ENCODE data around the gene MNS1.
"Not testable (repeated sequence)": the region's sequence is repeated elsewhere in the genome, so short reads cannot be mapped to it uniquely, and the experiment has no call there.

The MNS1 gene

DNA sequence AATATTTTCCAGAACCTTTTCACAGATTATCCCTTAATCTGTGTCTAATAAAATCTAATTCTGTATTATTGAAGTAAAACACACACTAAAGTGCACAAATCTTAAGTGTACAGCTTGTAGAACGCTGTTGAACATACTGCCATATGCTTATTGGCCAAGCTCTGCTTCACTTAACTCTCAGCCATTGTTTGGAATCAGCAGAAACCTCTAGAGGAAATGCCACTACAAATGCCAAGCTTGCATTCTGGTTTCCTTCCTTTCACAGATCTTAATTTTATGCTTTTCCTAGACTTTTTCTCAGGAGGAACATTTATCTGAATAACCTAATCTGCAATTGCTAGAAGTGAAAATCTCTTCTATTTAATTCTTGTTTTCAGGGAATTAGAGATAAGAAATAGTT is 10.1 kb downstream of the MNS1 start:
- no peak for DNase-seq (ENCODE audit: low spot score)

DNA sequence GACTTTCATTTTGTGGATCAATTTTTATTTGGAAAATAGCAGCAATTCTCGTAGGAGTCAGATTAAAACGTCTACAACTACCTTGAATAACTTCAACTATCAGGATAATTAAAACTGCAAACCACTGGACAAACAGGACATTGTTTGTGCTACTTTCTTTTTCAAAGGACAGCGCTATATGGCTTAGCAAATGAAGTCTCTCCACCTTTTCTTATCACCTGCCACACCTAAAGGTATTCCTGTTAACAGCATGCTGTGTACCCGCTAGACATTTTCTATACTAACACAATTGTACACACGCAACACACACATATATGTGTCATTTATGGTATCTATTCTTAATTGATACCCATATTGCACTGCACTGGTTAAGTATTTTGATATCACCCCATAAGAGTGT is 19.2 kb downstream of the MNS1 start:
- DNase-seq (ENCODE audit: low spot score): no peak

DNA sequence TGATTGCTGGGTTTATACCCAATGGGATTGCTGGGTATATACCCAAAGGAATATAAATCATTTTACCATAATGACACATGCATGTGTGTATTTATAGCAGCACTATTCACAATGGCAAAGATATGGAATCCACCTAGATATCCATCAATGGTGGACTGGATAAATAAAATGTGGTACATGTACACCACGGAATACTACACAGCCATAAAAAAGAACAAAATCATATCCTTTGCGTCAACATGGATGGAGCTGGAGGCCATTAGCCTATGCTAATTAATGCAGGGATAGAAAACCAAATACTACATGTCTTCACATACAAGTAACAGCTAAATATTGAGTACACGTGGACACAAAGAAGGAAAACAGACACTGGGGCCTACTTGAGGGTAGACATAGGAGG is 22.6 kb downstream of the MNS1 start:
- no peak for DNase-seq (ENCODE audit: low spot score)

DNA sequence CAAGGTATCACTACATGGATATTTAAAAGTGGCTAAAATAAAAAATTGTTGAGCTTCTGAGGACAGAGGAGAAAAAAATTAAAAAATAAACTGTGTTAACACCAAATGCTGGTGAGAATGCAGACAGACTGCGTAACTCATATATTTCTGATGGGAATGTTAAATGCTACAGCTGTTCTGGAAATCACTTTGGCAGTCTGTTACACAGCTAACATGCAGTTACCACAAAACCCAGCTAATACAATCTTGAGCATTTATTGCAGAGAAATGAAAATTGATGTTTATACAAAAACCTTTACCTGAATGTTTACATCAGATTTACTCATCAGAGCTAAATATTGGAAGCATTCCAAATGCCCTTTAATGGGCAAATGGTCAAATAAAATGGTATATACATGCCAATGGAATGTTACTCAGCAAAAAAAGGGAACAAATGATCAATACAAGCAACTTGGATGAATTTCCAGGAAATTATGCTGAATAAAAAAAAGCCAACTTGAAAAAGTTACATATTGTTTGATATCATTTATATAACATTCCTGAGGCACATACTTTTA is 24.6 kb downstream of the MNS1 start:
- DNase-seq (ENCODE audit: low spot score): no peak

DNA sequence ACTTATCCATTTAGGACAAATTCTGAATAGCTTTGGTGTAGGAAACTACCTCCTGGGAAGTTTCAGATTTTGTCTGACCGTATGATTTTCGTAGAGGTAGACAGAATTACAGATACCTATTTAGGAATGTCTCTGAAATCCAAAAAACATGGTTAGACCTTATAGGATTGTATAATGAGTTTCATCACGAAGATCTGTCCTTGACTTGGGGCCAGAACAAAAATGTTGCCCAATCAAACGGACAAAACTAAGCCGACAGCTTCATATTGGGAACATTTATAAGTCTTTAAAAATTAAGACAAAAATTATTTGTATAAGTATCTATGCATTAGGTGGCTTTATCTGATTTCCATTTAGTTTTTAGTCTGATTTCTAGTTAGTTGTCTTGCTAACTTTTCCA is 32.6 kb downstream of the MNS1 start:
- no peak for DNase-seq (ENCODE audit: low spot score)

DNA sequence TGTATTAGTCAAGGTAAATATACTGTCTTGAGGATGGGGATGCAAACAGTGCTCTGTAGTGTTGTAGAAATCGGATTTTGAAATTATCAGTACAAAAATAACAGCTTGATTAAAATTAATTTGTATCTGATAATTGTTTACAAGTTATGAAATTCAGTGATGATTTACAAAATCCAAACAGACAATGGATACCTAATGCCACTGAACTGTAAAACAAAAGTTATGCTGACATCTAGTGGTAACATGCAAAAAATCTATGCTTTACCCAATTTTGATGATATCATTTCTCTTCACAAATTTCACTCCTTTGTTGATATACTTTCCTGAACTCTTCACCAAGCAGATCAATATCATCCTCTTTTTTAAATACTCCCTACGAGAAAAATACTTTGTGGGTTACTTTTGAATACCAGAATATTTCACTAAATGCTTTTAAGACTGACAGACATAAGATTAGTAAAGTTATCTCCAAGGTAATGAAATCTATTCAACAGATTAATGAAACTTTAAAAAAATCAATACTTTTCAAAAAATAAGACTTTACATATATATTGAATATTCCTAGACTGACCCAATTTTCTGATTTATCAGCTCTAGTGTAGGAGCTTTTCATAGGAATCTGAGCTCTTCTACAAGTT is 36.0 kb downstream of the MNS1 start:
- peak; percentile 40 for DNase-seq (ENCODE audit: low spot score)

DNA sequence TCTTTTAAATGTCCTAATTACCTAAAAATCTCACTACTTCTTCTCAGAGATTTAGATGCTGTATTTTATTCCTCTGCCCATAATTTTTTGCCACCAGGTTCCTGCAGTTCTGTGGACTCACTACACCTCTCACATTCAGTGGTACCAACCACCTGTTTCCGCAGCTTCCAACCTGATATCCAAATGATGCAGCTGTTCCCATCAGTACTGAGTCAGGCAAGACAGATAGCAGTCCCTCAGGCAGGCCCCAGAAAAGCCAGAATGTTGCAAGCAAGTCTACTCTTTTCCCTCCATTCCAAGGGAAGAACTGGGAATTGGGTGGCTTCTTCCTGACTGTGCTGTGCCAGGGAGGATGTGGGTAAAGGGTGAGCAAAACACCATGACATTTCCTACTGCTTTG is 39.0 kb downstream of the MNS1 start:
- DNase-seq (ENCODE audit: low spot score): no peak

DNA sequence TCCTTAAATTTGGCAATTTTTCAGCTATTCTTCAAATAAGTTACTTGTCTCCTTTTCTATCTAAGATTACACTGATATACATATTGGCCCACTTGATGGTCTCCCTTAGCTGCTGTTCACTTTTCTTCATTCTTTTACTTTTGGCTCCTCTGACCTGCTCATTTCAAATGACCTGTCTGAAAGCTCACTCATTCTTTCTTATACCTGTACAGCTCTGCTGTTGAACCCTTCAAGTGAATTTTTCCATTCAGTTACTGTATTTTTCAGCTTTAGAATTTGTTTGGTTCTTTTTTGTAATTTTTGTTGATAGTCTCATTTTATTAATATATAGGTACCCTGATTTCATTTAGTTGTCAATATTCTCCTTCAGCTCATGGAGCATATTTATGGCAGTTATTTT is 39.7 kb downstream of the MNS1 start:
- DNase-seq (ENCODE audit: low spot score): no peak

DNA sequence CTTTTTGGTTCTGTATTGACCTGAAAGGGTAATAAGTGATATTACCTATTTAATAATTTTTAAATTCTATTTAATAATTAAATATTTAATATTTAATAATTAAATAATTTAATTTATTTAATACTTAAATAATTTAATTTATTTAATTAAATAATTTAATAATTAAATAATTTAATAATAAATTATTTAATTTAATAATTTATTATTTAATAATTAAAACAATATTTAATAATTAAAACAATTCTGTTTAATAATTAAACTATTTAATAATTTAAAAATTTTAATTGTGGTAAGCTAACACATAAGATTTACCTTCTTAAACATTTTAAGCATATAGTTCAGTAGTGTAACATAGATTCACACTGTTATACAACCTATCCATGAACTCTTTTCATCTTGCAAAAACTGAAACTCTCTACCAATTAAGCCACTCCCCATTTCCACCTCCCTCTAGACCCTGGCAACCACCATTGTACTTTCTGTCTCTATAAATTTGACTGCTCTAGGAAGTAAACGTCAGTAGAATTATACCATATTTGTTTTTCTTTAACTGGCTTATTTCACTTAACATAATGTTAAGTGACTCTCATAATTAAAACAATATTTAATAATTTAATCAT is 51.7 kb downstream of the MNS1 start:
- not testable (repeated sequence) for DNase-seq (ENCODE audit: low spot score)

DNA sequence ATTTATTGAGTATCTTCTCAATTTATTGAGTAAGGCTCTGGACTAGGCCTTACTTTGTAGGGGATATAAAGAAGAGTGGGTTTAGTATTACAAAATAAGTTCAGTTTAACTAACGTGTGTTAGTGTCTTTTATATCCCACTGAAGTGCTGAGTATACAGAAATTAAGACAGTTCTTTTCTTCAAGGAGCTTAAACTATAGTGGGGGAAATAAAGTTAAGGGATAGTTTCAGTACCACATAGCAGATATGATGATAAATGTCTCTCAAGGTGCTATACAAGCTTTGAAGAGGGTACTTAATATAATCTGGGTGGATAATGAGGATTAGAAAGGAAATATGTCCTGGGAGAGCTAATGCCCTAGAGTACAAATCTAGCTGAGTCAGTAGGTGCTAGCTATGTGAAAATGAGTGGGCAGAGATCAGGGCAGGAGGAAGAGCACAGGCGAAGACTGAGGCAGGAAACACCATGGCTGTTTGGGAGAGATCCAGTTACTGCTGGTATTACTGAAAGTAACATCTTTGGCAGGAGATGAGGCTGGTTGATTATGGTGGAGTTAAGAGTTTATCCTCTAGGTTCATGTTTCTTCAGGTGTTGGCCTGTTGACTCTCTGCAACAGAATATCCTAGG is 53.7 kb downstream of the MNS1 start:
- DNase-seq (ENCODE audit: low spot score): no peak

DNA sequence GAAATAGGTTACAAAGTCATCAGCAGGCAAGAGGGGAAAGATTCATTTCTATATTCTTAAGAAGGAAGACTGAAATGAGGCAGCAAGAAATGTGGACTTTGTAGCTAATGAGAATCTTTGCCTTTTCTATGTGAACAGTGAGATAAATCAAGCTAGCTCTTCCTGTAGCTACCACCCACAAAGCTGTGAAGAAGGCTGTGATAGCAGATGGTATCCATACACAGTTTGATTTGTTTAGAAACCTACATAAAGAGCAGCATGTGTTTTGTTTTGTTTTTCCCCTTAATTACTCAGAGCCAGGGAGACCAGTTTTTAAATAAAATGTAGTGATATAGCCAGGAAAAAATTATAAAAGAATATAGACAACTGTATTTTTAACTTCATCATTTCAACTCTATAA is 54.2 kb downstream of the MNS1 start:
- DNase-seq (ENCODE audit: low spot score): no peak

DNA sequence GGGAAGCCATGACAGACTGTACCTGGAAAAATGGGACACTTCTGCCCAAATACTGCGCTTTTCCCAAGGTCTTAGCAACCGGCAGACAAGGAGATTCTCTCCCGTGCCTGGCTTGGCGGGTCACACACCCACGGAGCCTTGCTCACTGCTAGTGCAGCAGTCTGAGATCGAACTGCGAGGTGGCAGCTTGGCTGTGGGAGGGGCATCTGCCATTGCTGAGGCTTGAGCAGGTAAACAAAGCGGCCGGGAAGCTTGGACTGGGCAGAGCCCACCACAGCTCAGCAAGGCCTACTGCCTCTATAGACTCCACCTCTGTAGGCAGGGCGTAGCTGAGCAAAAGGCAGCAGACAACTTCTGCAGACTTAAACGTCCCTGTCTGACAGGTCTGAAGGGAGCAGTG is 65.7 kb downstream of the MNS1 start:
- not testable (repeated sequence) for DNase-seq (ENCODE audit: low spot score)

DNA sequence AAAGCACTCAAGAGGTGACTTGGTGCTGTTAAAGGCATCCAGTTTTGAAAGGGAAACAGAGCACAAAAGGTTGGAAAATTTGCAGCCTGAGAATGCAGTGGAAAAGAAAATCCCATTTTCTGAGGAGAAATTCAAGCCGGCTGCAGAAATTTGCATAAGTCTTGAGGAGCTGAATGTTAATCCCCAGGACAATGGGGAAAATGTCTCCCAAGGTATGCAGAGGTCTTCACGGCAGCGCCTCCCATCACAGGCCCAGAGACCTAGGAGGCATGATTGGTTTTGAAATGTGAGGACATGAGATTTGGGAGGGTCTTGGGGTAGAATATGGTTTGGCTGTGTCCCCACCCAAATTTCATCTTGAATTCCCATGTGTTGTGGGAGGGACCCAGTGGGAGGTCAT is 67.6 kb downstream of the MNS1 start:
- DNase-seq (ENCODE audit: low spot score): not testable (repeated sequence)

DNA sequence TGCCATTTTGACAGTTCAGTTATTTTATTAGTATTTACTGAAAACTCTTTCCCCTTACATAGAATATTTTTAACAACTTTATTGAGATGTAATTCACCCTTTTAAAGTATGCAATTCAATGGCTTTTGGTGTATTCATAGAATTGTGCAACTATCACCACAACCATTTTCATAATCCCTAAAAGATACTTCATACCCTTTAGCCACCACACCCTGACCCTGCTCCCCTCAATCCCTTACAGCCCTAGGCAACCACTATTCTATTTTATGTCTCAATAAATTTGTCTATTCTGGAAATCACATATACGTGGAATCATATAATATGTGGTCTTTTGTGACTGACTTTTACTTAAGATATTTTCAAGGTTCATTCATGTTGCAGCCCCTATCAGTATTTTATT is 70.0 kb downstream of the MNS1 start:
- DNase-seq (ENCODE audit: low spot score): no peak

DNA sequence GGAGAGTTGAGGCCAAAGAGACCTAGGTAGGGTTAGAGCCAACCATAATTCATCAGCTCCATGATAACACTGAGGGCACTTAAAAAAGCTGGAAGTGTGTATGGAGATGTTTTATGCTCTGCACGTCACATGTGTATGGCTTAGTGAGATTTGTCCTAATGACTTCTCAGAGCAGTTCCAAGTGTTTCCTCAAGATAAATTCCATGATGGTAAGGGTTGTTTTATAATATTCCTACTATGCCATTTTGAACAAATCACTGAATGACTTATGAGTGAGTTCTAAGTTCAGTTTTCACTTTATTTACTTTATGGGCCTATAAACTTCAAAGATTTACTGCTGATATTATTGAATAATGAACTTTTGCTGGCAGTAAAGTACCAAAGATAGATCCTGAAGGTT is 71.7 kb downstream of the MNS1 start:
- no peak for DNase-seq (ENCODE audit: low spot score)

DNA sequence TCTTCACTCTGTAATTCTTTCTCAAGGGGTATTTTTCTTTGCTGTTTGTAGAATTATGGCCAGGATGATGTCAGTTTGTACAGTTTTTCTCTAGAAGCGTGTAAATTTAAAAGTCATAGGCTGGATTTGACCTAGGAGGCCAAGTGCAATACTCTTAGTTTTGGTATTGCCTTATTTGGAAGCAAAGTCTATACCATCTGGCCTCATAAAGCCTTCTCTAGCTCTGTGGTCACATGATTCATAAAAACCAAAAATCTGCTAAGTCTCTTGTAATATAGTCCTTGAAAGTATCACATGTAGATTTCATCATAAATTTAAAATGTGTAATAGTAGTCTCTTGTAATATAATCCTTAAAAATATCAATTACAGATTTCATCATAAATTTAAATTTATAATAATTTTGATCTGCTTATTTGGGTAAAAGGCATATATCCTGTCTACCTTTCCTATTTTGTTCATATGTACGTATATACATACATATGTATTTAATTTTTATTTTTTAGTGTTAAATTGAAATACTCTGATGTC is 74.1 kb downstream of the MNS1 start:
- DNase-seq (ENCODE audit: low spot score): no peak

DNA sequence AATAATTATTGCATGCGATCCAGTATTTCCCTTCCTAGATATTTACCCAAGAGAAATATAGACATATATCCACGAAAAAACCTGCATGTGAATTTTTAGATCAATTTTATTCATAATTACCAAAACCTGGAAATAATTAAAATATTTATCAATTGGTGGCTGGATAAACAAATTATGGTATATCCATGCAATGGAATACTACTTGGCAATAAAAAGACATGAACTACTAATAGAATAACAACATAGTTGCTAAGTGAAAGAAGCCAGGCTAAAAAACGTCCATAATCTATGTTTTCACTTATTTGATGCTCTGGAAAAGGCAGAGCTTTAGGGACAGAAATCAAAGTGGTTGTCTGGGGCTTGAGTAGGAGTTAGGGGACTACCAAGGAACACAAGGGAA is 79.0 kb downstream of the MNS1 start:
- DNase-seq (ENCODE audit: low spot score): no peak

DNA sequence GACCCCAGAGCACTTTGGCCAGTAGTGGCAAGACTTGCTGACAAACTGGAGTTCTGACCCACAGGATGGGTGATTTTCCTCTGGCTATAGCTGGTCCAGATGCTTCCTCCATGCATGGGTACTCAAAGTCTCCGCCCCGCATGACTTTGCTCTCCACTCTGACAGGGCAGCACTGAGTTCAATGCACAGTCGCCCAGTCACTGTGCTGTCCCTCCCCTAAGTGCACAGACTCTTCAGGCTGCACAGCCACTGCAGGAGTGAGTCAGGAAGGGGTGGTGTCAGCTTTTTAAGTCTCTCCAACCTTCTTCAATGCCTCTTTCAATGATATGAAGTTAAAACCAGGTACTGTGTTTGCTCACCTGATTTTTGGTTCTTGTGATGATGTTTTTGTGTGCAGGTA is 81.9 kb downstream of the MNS1 start:
- no peak for DNase-seq (ENCODE audit: low spot score)
